Mucosa of stomach (tissue), 1 donor: ENCODE data around the gene SDR39U1.

Source experiments
- H3K27me3 ChIP-seq: one replicate; pipeline ENCODE4 v1.7.0; 2013; ENCODE audit warnings: mild to moderate bottlenecking, low read length; ENCODE audit not compliant: control insufficient read depth, insufficient read depth
- H3K36me3 ChIP-seq: one replicate; pipeline ENCODE4 v1.7.0; 2013; ENCODE audit warnings: low read length; ENCODE audit not compliant: control insufficient read depth, insufficient read depth
- H3K4me1 ChIP-seq: one replicate; pipeline ENCODE4 v1.7.0; 2013; ENCODE audit warnings: mild to moderate bottlenecking, low read length; ENCODE audit not compliant: control insufficient read depth, insufficient read depth
- H3K4me3 ChIP-seq: one replicate; pipeline ENCODE4 v1.7.0; 2013; ENCODE audit warnings: low read length
- H3K9ac ChIP-seq: one replicate; pipeline ENCODE4 v1.7.0; 2013; ENCODE audit warnings: mild to moderate bottlenecking, low read length, moderate library complexity
- H3K9me3 ChIP-seq: one replicate; pipeline ENCODE4 v1.7.0; 2013; ENCODE audit warnings: mild to moderate bottlenecking, low read length, moderate library complexity; ENCODE audit not compliant: control insufficient read depth
- donor health status: Pancreatic carcinoma.

Gene SDR39U1

DNA sequence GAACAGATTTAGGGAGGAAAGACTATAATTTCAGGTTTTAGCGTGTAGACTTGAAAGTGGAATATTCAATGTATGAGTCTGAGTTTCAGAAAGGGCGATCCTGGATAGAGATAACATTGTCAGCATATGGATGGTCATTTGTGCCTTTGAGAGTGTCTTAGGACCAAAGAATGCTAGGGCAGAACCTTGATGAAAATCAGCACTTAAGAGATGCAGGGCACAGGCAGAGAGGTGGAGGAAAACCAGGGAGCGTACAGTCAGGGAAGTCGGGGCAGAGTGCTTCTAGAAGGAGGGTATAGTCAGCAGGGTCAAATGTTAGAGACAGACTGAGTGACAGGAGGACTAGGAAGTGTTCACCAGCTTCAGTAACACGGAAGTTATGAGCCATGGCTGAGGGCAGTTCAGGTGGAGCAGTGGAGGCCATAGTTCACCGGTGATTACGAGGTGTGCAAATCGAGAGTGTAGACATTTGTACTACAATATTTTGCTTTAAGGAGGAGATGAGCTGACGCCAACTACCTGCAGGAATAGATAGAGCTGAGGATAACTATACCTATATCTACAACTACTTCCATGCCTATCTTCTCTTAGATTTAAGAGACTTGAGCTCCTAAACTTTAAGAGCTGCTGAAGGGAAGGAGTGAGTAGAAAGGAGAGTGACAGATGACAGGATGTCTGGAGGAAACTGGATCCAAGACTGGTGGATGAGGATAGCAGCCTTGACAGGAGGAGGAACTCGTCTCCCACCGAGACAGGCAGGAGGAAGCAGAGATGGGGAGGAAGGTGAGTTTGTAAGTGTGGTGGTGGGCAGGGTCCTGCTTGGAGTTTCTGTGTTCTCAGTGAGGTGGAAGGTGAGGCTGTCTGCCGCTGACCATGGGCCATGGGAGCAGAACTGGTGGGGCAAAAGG lies 19.6 kb downstream of the SDR39U1 start:
- H3K4me1 ChIP-seq, result peaks cover 52% of the 10 kb centered on the region

GRCh38 chr14:24422261-24422660 lies 20.3 kb downstream of the SDR39U1 start:
- Histone ChIP-seq H3K4me1 (peaks cover 52% of the 10 kb centered on the region), H3K27me3 (no peaks in the 10 kb centered on the region), H3K9me3 (no peaks in the 10 kb centered on the region), H3K4me3 (no peak overlapping the region), H3K36me3 (no peaks in the 10 kb centered on the region), H3K9ac (no peak overlapping the region)

More for the DNA sequence above, 19.6 kb downstream of the SDR39U1 start:
- H3K9ac ChIP-seq, result peak overlapping the region; percentile 60
- no peaks in the 10 kb centered on the region for H3K27me3 ChIP-seq
- H3K9me3 ChIP-seq, result no peaks in the 10 kb centered on the region
- H3K4me3 ChIP-seq, result peak overlapping the region; percentile 28
- H3K36me3 ChIP-seq, result no peaks in the 10 kb centered on the region

GRCh38 chr14:24418492-24418873 lies 24.1 kb downstream of the SDR39U1 start:
- no peaks in the 10 kb centered on the region for H3K36me3 ChIP-seq
- peak overlapping the region; percentile 5 for H3K9ac ChIP-seq
- H3K4me3 ChIP-seq, result no peak overlapping the region
- no peaks in the 10 kb centered on the region for H3K27me3 ChIP-seq
- peaks cover 40% of the 10 kb centered on the region for H3K4me1 ChIP-seq
- H3K9me3 ChIP-seq, result no peaks in the 10 kb centered on the region

- H3K9ac ChIP-seq, result peak overlapping the region; percentile 5
- H3K4me3 ChIP-seq, result no peak overlapping the region
- no peaks in the 10 kb centered on the region for H3K36me3 ChIP-seq
- no peaks in the 10 kb centered on the region for H3K27me3 ChIP-seq
- no peaks in the 10 kb centered on the region for H3K9me3 ChIP-seq
- peaks cover 39% of the 10 kb centered on the region for H3K4me1 ChIP-seq
Measured at GRCh38 chr14:24417832-24418491, 24.6 kb downstream of the SDR39U1 start.

- H3K9me3 ChIP-seq, result no peaks in the 10 kb centered on the region
- no peaks in the 10 kb centered on the region for H3K36me3 ChIP-seq
- H3K27me3 ChIP-seq, result no peaks in the 10 kb centered on the region
- peaks cover 30% of the 10 kb centered on the region for H3K4me1 ChIP-seq
- H3K4me3 ChIP-seq, result no peak overlapping the region
- no peak overlapping the region for H3K9ac ChIP-seq
Measured at GRCh38 chr14:24416932-24417619, 25.5 kb downstream of the SDR39U1 start.

DNA sequence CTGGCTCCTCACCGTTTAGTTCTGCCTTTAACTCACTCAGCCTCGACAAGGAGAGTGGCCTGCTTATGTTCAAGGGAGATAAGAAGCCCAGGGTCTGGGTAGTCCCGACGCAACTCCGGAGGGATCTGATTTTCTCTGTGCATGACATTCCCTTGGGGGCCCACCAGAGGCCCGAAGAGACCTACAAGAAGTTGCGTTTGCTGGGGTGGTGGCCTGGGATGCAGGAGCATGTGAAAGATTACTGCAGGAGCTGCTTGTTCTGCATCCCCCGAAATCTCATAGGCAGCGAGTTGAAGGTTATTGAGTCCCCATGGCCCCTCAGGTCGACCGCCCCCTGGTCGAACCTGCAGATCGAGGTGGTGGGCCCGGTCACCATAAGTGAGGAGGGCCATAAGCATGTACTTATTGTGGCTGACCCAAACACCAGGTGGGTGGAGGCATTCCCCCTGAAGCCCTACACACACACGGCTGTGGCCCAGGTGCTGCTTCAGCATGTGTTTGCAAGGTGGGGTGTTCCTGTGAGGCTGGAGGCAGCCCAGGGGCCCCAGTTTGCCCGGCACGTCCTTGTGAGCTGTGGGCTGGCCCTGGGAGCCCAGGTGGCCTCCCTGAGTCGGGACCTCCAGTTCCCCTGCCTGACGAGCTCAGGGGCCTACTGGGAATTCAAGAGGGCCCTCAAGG lies 26.2 kb downstream of the SDR39U1 start:
- Histone ChIP-seq H3K27me3 (no peaks in the 10 kb centered on the region), H3K9me3 (no peaks in the 10 kb centered on the region), H3K36me3 (no peaks in the 10 kb centered on the region), H3K9ac (no peak overlapping the region), H3K4me1 (peaks cover 28% of the 10 kb centered on the region), H3K4me3 (no peak overlapping the region)

GRCh38 chr14:24415421-24416253 lies 26.9 kb downstream of the SDR39U1 start:
- Histone ChIP-seq H3K9me3 (no peaks in the 10 kb centered on the region), H3K9ac (no peak overlapping the region), H3K27me3 (no peaks in the 10 kb centered on the region), H3K36me3 (no peaks in the 10 kb centered on the region), H3K4me1 (peaks cover 25% of the 10 kb centered on the region), H3K4me3 (no peak overlapping the region)

DNA sequence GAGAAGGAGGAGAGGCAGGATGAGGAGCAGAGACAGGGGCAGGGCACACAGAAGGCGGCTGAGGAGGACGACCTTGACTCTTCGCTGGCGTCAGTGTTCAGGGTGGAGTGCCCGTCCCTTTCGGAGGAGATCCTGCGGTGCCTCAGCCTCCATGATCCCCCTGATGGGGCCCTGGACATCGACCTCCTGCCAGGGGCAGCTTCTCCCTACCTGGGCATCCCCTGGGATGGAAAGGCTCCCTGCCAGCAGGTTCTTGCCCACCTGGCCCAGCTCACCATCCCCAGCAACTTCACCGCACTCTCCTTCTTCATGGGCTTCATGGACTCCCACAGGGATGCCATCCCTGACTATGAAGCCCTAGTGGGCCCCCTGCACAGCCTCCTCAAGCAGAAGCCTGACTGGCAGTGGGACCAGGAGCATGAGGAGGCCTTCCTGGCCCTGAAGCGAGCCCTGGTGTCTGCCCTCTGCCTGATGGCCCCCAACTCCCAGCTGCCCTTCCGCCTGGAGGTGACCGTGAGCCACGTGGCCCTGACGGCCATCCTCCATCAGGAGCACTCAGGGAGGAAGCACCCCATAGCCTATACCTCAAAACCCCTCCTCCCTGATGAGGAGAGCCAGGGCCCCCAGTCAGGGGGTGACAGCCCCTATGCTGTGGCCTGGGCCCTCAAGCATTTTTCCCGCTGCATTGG lies 27.7 kb downstream of the SDR39U1 start:
- Histone ChIP-seq H3K27me3 (no peaks in the 10 kb centered on the region), H3K9me3 (no peaks in the 10 kb centered on the region), H3K36me3 (no peaks in the 10 kb centered on the region), H3K9ac (no peak overlapping the region), H3K4me3 (no peak overlapping the region), H3K4me1 (peaks cover 25% of the 10 kb centered on the region)

DNA sequence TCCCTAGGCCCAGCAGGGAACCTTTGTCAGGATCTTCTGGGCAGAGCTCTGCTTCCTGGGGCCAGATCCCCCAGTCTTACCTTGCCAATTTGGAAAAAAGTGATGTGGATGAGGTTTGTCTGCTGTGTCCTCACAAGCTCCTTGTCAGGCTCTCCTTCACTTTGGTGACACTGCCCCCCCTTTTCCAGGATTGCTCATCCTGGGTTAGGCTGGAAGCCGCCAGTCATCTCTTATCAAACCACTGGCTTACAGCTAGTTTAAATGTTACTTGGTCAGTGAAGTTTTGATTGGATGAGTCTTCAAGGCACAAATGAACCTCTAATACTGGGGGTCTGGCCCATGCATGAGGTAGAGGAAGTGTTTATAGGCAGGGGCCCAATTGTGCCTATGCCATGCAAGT lies 28.5 kb downstream of the SDR39U1 start:
- Histone ChIP-seq H3K9ac (no peak overlapping the region), H3K27me3 (no peaks in the 10 kb centered on the region), H3K9me3 (no peaks in the 10 kb centered on the region), H3K4me1 (peaks cover 20% of the 10 kb centered on the region), H3K4me3 (no peak overlapping the region), H3K36me3 (peaks cover 5% of the 10 kb centered on the region)

- no peaks in the 10 kb centered on the region for H3K27me3 ChIP-seq
- H3K9ac ChIP-seq, result no peak overlapping the region
- peaks cover 6% of the 10 kb centered on the region for H3K36me3 ChIP-seq
- no peaks in the 10 kb centered on the region for H3K9me3 ChIP-seq
- H3K4me1 ChIP-seq, result no peaks in the 10 kb centered on the region
- no peak overlapping the region for H3K4me3 ChIP-seq
Measured at GRCh38 chr14:24411443-24412389, 30.9 kb downstream of the SDR39U1 start.
